ENCODE measurements around the gene ATP9B.

ATP9B gene

GRCh38 chr18:79401494-79402208 is 332.5 kb downstream of the ATP9B start:
- no peak for DNase-seq

GRCh38 chr18:79402209-79402576 is 333.0 kb downstream of the ATP9B start:
- DNase-seq: no peak

- DNase-seq: no peak
Observed at GRCh38 chr18:79402977-79403722, 334.0 kb downstream of the ATP9B start.

- no peak for DNase-seq
Observed at GRCh38 chr18:79403723-79404566, 334.8 kb downstream of the ATP9B start.

- no peak for DNase-seq
Observed at GRCh38 chr18:79404567-79404910, 335.3 kb downstream of the ATP9B start.

GRCh38 chr18:79405019-79405780 is 336.0 kb downstream of the ATP9B start:
- DNase-seq: no peak

- no peak for DNase-seq
Observed at GRCh38 chr18:79405781-79406575, 336.8 kb downstream of the ATP9B start.

- no peak for DNase-seq
Observed at GRCh38 chr18:79406708-79407107, 337.5 kb downstream of the ATP9B start.

GRCh38 chr18:79409313-79409712 is 340.1 kb downstream of the ATP9B start:
- DNase-seq: no peak

GRCh38 chr18:79410171-79410641 is 341.0 kb downstream of the ATP9B start:
- no peak for DNase-seq

GRCh38 chr18:79410731-79411613 is 341.8 kb downstream of the ATP9B start:
- no peak for DNase-seq

- no peak for DNase-seq
Observed at GRCh38 chr18:79411614-79412526, 342.7 kb downstream of the ATP9B start.

- DNase-seq: no peak
Observed at GRCh38 chr18:79413025-79413424, 343.8 kb downstream of the ATP9B start.

GRCh38 chr18:79413426-79413825 is 344.2 kb downstream of the ATP9B start:
- no peak for DNase-seq

GRCh38 chr18:79413901-79414300 is 344.7 kb downstream of the ATP9B start:
- DNase-seq: no peak

GRCh38 chr18:79416022-79416676 is 347.0 kb downstream of the ATP9B start:
- no peak for DNase-seq

- DNase-seq: no peak
Observed at GRCh38 chr18:79416677-79417052, 347.5 kb downstream of the ATP9B start.

GRCh38 chr18:79418236-79418635 is 349.0 kb downstream of the ATP9B start:
- DNase-seq: no peak

GRCh38 chr18:79418642-79419041 is 349.4 kb downstream of the ATP9B start:
- no peak for DNase-seq

Data from GDM1 (cell line).